Sigmoid colon (tissue), 7 donors: ENCODE data around the gene ADARB1. TPM values are rescaled to one million over a fixed set of nuclear protein-coding genes. Genes with fewer than 3 reads are reported as not detected.

Experiments used
- DNase-seq: peaks from one replicate; pipeline ENCODE4 v3.0.0-alpha.2; 2019
- H3K27ac ChIP-seq, 4 donors: fragments of 200-600 bp; sonication (generic); one replicate each; pipeline ENCODE4 v1.5.1; 2016 to 2019; ENCODE audit warnings: mild to moderate bottlenecking in 1 of 4
- H3K27me3 ChIP-seq, 3 donors: fragments of 200-600 bp; sonication (generic); one replicate each; pipeline ENCODE4 v1.5.1; 2019; ENCODE audit warnings: mild to moderate bottlenecking in 1 of 3
- H3K36me3 ChIP-seq, 4 donors: fragments of 200-600 bp; sonication (generic); one replicate each; pipeline ENCODE4 v1.5.1; 2016 to 2019
- H3K4me1 ChIP-seq, 4 donors: fragments of 200-600 bp; sonication (generic); one replicate each; pipeline ENCODE4 v1.5.1; 2017 to 2019
- H3K4me3 ChIP-seq, 4 donors: fragments of 200-600 bp; sonication (generic); one replicate each; pipeline ENCODE4 v1.5.1; 2017 to 2019; ENCODE audit warnings: mild to moderate bottlenecking in 2 of 4, moderate library complexity in 1 of 4
- H3K9me3 ChIP-seq, 4 donors: fragments of 200-600 bp in 3 of 4; sonication (generic) in 3 of 4; one replicate each; pipeline versions ENCODE4 v1.5.1 to v1.6.1; 2013 to 2019
- EP300 ChIP-seq, 4 donors: sonication (generic); formaldehyde crosslinking; IDR thresholded peaks; one replicate each; pipeline ENCODE4 v1.6.1; 2017; ENCODE audit warnings: antibody characterized with exemption in 4 of 4
- POLR2A ChIP-seq, 2 donors: fragments of 450-650 bp; IDR thresholded peaks; one replicate each; pipeline ENCODE4 v1.6.1; 2016; ENCODE audit warnings: antibody characterized with exemption in 2 of 2, mild to moderate bottlenecking in 2 of 2, moderate library complexity in 2 of 2
- POLR2AphosphoS5 ChIP-seq, 4 donors: sonication (generic); formaldehyde crosslinking; IDR thresholded peaks; one replicate each; pipeline ENCODE4 v1.6.1; 2017; ENCODE audit warnings: antibody characterized with exemption in 4 of 4
- WGBS, 2 donors: extraction: QIAGEN DNeasy Blood & Tissue Kit; methylation state at CpG; one replicate each; pipeline ENCODE4 v1.1.7; 2013; 5-methylcytosine and 5-hydroxymethylcytosine counted together
- intact Hi-C: fragments of 100-400 bp; cut with DNase I; formaldehyde crosslinking; loops from one replicate; pipeline ENCODE4 v1.15.1; 2023
- polyA plus RNA-seq, 3 donors: library from polyadenylated mRNA; stranded (reverse); fragments of 200-250 nt; gene quantifications; one replicate each; pipeline ENCODE4 v1.2.3, GENCODE V29; 2013
- total RNA-seq, 4 donors: library from RNA; depleted of rRNA; stranded (reverse); fragments of >200 nt; gene quantifications; one replicate each; pipeline ENCODE4 v1.1.0, GENCODE V29; 2016
- TF ChIP-seq, protein P1 (sequence below), 4 experiments: fragments of 450-650 bp in 3 of 4; fragments of 200-600 bp in 1 of 4; IDR thresholded peaks; one replicate each; pipeline ENCODE4 v1.5.1; 2016 to 2019; ENCODE audit warnings: antibody characterized with exemption in 4 of 4, mild to moderate bottlenecking in 3 of 4, moderate library complexity in 2 of 4
- donor health status: healthy with polysubstance abuse.
- donor health status: Bipolar disorder and iron deficiency.
- donor health status: healthy.

The ADARB1 gene
- total and polyA plus RNA-seq, 7 donors: 0.92 to 102 (median 41.3) TPM

DNA sequence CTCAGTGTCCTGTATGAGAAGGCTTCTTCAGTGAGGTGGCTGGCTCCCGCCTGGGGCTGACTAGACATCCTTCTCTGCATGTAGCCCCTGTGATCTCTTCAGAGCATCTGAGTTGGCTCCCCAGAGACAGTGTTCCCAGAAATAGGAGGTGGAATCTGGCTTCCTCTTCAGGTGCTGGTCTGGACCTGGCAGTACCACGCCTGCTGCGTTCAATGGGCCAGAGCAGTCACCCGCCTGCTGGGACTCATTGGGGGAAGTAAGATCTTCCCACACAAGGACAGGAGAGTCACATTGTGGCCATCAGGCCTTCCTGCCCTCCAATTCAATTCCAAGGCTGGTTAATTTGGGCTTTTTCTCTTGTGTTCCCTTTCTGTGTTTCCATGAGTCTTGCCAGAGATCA lies 51.0 kb downstream of the ADARB1 start:
- H3K4me1 ChIP-seq: peaks cover 0 to 98% (median 83%) of the 10 kb centered on the region in 4 donors
- WGBS, 2 donors: 78 to 88% methylated on average over 4 of the region's 4 CpGs
- intact Hi-C loops: no loop called here
- TF ChIP-seq POLR2A (IDR thresholded peaks at IDR 0.05) (no peak), POLR2AphosphoS5 (IDR thresholded peaks at IDR 0.05) (no peak), EP300 (IDR thresholded peaks at IDR 0.05) (no peak)
- TF ChIP-seq, protein P1, sequence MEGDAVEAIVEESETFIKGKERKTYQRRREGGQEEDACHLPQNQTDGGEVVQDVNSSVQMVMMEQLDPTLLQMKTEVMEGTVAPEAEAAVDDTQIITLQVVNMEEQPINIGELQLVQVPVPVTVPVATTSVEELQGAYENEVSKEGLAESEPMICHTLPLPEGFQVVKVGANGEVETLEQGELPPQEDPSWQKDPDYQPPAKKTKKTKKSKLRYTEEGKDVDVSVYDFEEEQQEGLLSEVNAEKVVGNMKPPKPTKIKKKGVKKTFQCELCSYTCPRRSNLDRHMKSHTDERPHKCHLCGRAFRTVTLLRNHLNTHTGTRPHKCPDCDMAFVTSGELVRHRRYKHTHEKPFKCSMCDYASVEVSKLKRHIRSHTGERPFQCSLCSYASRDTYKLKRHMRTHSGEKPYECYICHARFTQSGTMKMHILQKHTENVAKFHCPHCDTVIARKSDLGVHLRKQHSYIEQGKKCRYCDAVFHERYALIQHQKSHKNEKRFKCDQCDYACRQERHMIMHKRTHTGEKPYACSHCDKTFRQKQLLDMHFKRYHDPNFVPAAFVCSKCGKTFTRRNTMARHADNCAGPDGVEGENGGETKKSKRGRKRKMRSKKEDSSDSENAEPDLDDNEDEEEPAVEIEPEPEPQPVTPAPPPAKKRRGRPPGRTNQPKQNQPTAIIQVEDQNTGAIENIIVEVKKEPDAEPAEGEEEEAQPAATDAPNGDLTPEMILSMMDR (IDR thresholded peaks at IDR 0.05): no peak
- DNase-seq: no peak
- peak overlapping the region in 3 of 4 donors; percentile 29 to 81 (median 46) for H3K27ac ChIP-seq
- peaks cover 0 to 6% (median 0%) of the 10 kb centered on the region in 4 donors for H3K36me3 ChIP-seq
- H3K27me3 ChIP-seq: no peaks in the 10 kb centered on the region
- H3K4me3 ChIP-seq: no peak overlapping the region
- H3K9me3 ChIP-seq: no peaks in the 10 kb centered on the region

GRCh38 chr21:45126204-45126626 lies 51.8 kb downstream of the ADARB1 start:
- Histone ChIP-seq H3K27me3 (no peaks in the 10 kb centered on the region), H3K9me3 (no peaks in the 10 kb centered on the region), H3K27ac (peak overlapping the region in 3 of 4 donors; percentile 29 to 81 (median 46)), H3K4me3 (no peak overlapping the region), H3K4me1 (peaks cover 0 to 99% (median 85%) of the 10 kb centered on the region in 4 donors), H3K36me3 (peaks cover 0 to 6% (median 0%) of the 10 kb centered on the region in 4 donors)
- TF ChIP-seq POLR2A (IDR thresholded peaks at IDR 0.05) (no peak), POLR2AphosphoS5 (IDR thresholded peaks at IDR 0.05) (peak in 1 of 4 donors; percentile 40), EP300 (IDR thresholded peaks at IDR 0.05) (peak in 1 of 4 donors; percentile 54)
- DNase-seq: no peak
- intact Hi-C loops: no loop called here
- 88 to 91% methylated on average over 11 of the region's 11 CpGs for WGBS, 2 donors

DNA sequence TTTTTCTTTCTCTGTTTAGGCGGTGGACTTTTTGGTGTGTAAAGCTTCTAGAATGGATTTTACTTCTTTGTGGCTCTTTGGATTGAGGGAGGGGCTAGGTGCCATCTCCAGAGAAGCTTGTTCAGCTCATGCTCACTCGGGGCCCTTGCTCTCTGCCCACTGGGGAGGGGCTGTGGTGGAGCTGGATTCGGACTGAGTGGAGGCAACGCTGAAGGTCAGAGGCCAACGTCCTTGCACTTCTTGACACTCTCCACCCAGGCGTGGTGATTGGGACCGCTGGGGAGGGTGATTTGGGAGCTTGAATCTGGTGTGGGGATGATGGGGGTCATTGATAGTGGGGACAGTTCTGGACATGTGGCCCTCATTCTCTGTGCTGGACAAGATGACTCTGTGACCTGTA lies 52.6 kb downstream of the ADARB1 start:
- H3K4me1 ChIP-seq: peaks cover 0 to 99% (median 82%) of the 10 kb centered on the region in 4 donors
- H3K4me3 ChIP-seq: no peak overlapping the region
- H3K36me3 ChIP-seq: peaks cover 0 to 6% (median 0%) of the 10 kb centered on the region in 4 donors
- intact Hi-C loops: no loop called here
- TF ChIP-seq POLR2AphosphoS5 (IDR thresholded peaks at IDR 0.05) (no peak), POLR2A (IDR thresholded peaks at IDR 0.05) (no peak), EP300 (IDR thresholded peaks at IDR 0.05) (no peak)
- TF ChIP-seq, protein P1 (IDR thresholded peaks at IDR 0.05): no peak
- H3K27ac ChIP-seq: peak overlapping the region in 2 of 4 donors; percentile 46 to 81
- H3K9me3 ChIP-seq: no peaks in the 10 kb centered on the region
- WGBS, 2 donors: 90% methylated on average over 7 of the region's 7 CpGs
- no peaks in the 10 kb centered on the region for H3K27me3 ChIP-seq
- DNase-seq: no peak

- TF ChIP-seq POLR2A (IDR thresholded peaks at IDR 0.05): no peak
- no peak for TF ChIP-seq EP300 (IDR thresholded peaks at IDR 0.05)
- TF ChIP-seq, protein P1 (IDR thresholded peaks at IDR 0.05): no peak
- TF ChIP-seq POLR2AphosphoS5 (IDR thresholded peaks at IDR 0.05): no peak
- no peaks in the 10 kb centered on the region for H3K27me3 ChIP-seq
- peak overlapping the region in 3 of 4 donors; percentile 81 to 86 (median 83) for H3K27ac ChIP-seq
- H3K36me3 ChIP-seq: peaks cover 0 to 6% (median 0%) of the 10 kb centered on the region in 4 donors
- WGBS, 2 donors: 91 to 95% methylated on average over 13 of the region's 13 CpGs
- no peaks in the 10 kb centered on the region for H3K9me3 ChIP-seq
- H3K4me3 ChIP-seq: no peak overlapping the region
- DNase-seq: no peak
- intact Hi-C loops: no loop called here
- peaks cover 0 to 99% (median 81%) of the 10 kb centered on the region in 4 donors for H3K4me1 ChIP-seq
Observed at GRCh38 chr21:45127937-45128336, 53.6 kb downstream of the ADARB1 start.

GRCh38 chr21:45128613-45129188 lies 54.3 kb downstream of the ADARB1 start:
- intact Hi-C loops: no loop called here
- TF ChIP-seq EP300 (IDR thresholded peaks at IDR 0.05): no peak
- TF ChIP-seq POLR2A (IDR thresholded peaks at IDR 0.05): no peak
- peak in 2 of 4 donors; percentile 11 to 52 for TF ChIP-seq POLR2AphosphoS5 (IDR thresholded peaks at IDR 0.05)
- TF ChIP-seq, protein P1 (IDR thresholded peaks at IDR 0.05): peak; percentile 84 to 88 (median 87)
- Histone ChIP-seq H3K27ac (peak overlapping the region; percentile 74 to 86 (median 82)), H3K9me3 (no peaks in the 10 kb centered on the region), H3K4me3 (no peak overlapping the region), H3K36me3 (peaks cover 0 to 6% (median 0%) of the 10 kb centered on the region in 4 donors), H3K27me3 (no peaks in the 10 kb centered on the region), H3K4me1 (peaks cover 0 to 98% (median 79%) of the 10 kb centered on the region in 4 donors)
- WGBS, 2 donors: 64 to 73% methylated on average over 9 of the region's 9 CpGs
- peak; percentile 87 for DNase-seq
